ENCODE data around the gene TTN. TPM values are rescaled to one million over a fixed set of nuclear protein-coding genes. Genes with fewer than 3 reads are reported as not detected.

The TTN gene
- total RNA-seq, 1 experiment from 2014 or later, result 0.13 TPM

DNA sequence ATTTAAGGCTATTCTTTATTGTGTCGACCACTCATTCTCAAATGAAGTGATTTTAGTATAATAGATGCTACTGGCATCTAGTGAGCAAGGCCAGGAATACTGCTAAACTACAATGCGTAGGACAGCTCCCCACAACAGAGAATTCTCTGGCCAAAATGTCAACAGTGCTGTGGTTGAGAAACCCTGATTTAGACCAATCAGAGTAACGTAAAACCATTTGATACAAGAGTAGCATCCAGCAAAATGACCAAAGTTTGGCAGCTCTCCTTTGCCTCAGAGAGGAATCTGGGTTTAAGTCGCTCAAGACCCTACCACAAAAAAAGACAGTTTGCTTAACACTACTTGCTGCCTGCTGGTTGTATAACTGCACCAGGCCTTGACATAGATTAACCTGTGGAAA is 37.0 kb upstream of the TTN start:
- DNase-seq (ENCODE audit: low read depth, low spot score) (no peak), ATAC-seq (no peak)
- no peak overlapping the region for H3K27ac ChIP-seq (ENCODE audit: low read length)
- no TSS peak for BruUV-seq (replicated peaks)
- intact Hi-C loops (cut with micrococcal nuclease; ENCODE audit: unreplicated experiment) (no loop called here), in situ Hi-C loops (cut with HindIII; ENCODE audit: low pct_unique_long_range_greater_than_20kb, low sequenced_read_pairs) (no loop called here)
- H3K9me3 ChIP-seq (ENCODE audit: control insufficient read depth, insufficient read depth, low read depth, low read length), result no peaks in the 10 kb centered on the region
- POLR2A ChIA-PET, result no interaction called here
- TF ChIP-seq POLR2AphosphoS5 (IDR thresholded peaks at IDR 0.05; ENCODE audit: low read depth, low read length), result no peak
- TF ChIP-seq, protein P1, sequence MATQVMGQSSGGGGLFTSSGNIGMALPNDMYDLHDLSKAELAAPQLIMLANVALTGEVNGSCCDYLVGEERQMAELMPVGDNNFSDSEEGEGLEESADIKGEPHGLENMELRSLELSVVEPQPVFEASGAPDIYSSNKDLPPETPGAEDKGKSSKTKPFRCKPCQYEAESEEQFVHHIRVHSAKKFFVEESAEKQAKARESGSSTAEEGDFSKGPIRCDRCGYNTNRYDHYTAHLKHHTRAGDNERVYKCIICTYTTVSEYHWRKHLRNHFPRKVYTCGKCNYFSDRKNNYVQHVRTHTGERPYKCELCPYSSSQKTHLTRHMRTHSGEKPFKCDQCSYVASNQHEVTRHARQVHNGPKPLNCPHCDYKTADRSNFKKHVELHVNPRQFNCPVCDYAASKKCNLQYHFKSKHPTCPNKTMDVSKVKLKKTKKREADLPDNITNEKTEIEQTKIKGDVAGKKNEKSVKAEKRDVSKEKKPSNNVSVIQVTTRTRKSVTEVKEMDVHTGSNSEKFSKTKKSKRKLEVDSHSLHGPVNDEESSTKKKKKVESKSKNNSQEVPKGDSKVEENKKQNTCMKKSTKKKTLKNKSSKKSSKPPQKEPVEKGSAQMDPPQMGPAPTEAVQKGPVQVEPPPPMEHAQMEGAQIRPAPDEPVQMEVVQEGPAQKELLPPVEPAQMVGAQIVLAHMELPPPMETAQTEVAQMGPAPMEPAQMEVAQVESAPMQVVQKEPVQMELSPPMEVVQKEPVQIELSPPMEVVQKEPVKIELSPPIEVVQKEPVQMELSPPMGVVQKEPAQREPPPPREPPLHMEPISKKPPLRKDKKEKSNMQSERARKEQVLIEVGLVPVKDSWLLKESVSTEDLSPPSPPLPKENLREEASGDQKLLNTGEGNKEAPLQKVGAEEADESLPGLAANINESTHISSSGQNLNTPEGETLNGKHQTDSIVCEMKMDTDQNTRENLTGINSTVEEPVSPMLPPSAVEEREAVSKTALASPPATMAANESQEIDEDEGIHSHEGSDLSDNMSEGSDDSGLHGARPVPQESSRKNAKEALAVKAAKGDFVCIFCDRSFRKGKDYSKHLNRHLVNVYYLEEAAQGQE (IDR thresholded peaks at IDR 0.05; ENCODE audit: insufficient read depth in 1 of 2, low read depth in 2 of 2, low read length in 1 of 2), result no peak
- TF ChIP-seq SIN3A (IDR thresholded peaks at IDR 0.05; ENCODE audit: borderline replicate concordance, insufficient read depth, low read depth, low read length), result no peak
- TF ChIP-seq CTCF (IDR thresholded peaks at IDR 0.05), result no peak
- no peak for TF ChIP-seq TCF7L2 (IDR thresholded peaks at IDR 0.05; ENCODE audit: low read depth, low read length)
- CTCF ChIA-PET, result no interaction called here
- no peak overlapping the region for H3K4me3 ChIP-seq (ENCODE audit: low read depth in 2 of 2, low read length in 2 of 2)
- H3K27me3 ChIP-seq (ENCODE audit: control insufficient read depth, insufficient read depth, low read length), result no peaks in the 10 kb centered on the region
- H3K36me3 ChIP-seq (ENCODE audit: control insufficient read depth, insufficient read depth, low read length), result no peaks in the 10 kb centered on the region
- H3K4me1 ChIP-seq (ENCODE audit: control insufficient read depth, insufficient read depth, low read length), result no peaks in the 10 kb centered on the region

DNA sequence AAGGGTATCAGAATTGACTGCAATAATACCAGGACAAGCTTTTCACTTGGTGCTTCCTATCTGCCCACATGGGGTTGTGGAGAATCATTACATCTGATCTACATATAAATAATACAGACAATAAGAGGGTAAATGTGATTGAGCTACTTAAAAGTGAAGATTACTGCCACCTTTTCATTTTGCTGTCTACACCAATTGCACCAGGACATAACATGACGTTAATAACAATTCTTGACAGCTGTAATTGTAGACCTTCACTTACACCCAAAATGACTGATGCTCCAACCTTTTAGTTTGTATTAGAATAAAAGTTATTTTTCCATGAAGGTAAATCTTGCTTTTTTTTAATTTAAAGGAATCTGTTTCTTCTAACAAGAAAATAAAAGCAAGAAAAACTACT is 36.5 kb upstream of the TTN start:
- BruUV-seq (replicated peaks), result no TSS peak
- Histone ChIP-seq H3K4me3 (ENCODE audit: low read depth in 2 of 2, low read length in 2 of 2) (no peak overlapping the region), H3K27me3 (ENCODE audit: control insufficient read depth, insufficient read depth, low read length) (no peaks in the 10 kb centered on the region), H3K36me3 (ENCODE audit: control insufficient read depth, insufficient read depth, low read length) (no peaks in the 10 kb centered on the region), H3K4me1 (ENCODE audit: control insufficient read depth, insufficient read depth, low read length) (no peaks in the 10 kb centered on the region), H3K27ac (ENCODE audit: low read length) (no peak overlapping the region), H3K9me3 (ENCODE audit: control insufficient read depth, insufficient read depth, low read depth, low read length) (no peaks in the 10 kb centered on the region)
- in situ Hi-C loops (cut with HindIII; ENCODE audit: low pct_unique_long_range_greater_than_20kb, low sequenced_read_pairs), result no loop called here
- POLR2A ChIA-PET, result no interaction called here
- DNase-seq (ENCODE audit: low read depth, low spot score) (no peak), ATAC-seq (no peak)
- intact Hi-C loops (cut with micrococcal nuclease; ENCODE audit: unreplicated experiment), result no loop called here
- CTCF ChIA-PET, result no interaction called here
- TF ChIP-seq CTCF (IDR thresholded peaks at IDR 0.05) (no peak), POLR2AphosphoS5 (IDR thresholded peaks at IDR 0.05; ENCODE audit: low read depth, low read length) (no peak)

DNA sequence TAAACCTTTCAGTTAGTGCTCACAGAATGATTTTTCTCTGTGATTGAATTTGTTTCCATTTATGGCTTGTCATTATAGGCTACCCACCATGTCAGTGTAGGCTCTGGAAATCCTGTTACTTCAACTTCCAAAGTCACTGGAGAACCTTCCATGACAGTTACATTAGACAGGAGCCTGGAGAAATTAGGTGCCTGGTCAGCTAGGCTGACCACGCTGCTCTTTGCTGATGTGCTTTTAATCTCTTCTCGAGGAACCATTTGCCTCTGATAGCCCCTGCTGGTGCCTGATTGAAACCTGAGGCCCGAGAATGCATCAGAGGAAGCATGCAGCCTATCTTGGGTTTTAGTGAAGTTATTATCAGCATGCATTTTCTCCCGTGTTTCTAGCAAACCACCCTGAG is 29.6 kb upstream of the TTN start:
- no peaks in the 10 kb centered on the region for H3K27me3 ChIP-seq (ENCODE audit: control insufficient read depth, insufficient read depth, low read length)
- in situ Hi-C loops (cut with HindIII; ENCODE audit: low pct_unique_long_range_greater_than_20kb, low sequenced_read_pairs) (no loop called here), intact Hi-C loops (cut with micrococcal nuclease; ENCODE audit: unreplicated experiment) (no loop called here)
- H3K9me3 ChIP-seq (ENCODE audit: control insufficient read depth, insufficient read depth, low read depth, low read length), result no peaks in the 10 kb centered on the region
- ATAC-seq, result no peak
- H3K36me3 ChIP-seq (ENCODE audit: control insufficient read depth, insufficient read depth, low read length), result no peaks in the 10 kb centered on the region
- TF ChIP-seq, protein P1 (IDR thresholded peaks at IDR 0.05; ENCODE audit: insufficient read depth in 1 of 2, low read depth in 2 of 2, low read length in 1 of 2), result no peak
- TF ChIP-seq CTCF (IDR thresholded peaks at IDR 0.05) (no peak), SIN3A (IDR thresholded peaks at IDR 0.05; ENCODE audit: borderline replicate concordance, insufficient read depth, low read depth, low read length) (no peak), POLR2AphosphoS5 (IDR thresholded peaks at IDR 0.05; ENCODE audit: low read depth, low read length) (no peak), TCF7L2 (IDR thresholded peaks at IDR 0.05; ENCODE audit: low read depth, low read length) (no peak)
- H3K27ac ChIP-seq (ENCODE audit: low read length), result no peak overlapping the region
- BruUV-seq (replicated peaks), result no TSS peak
- ChIA-PET POLR2A (no interaction called here), CTCF (no interaction called here)
- no peak overlapping the region for H3K4me3 ChIP-seq (ENCODE audit: low read depth in 2 of 2, low read length in 2 of 2)
- H3K4me1 ChIP-seq (ENCODE audit: control insufficient read depth, insufficient read depth, low read length), result no peaks in the 10 kb centered on the region
- no peak for DNase-seq (ENCODE audit: low read depth, low spot score)

All from Panc1 (cell line).